ENCODE results near the gene FNDC4.
"Not testable (repeated sequence)": the region's sequence is repeated elsewhere in the genome, so short reads cannot be mapped to it uniquely, and the experiment has no call there.

FNDC4 gene

GRCh38 chr2:27494944-27495554 is at the start of gene FNDC4:
TSS of gene FNDC4 (minus strand) at chr2:27495200. CDS start at chr2:27494679, 521 bp downstream.
- in situ Hi-C loops (cut with HindIII; ENCODE audit: low sequenced_read_pairs) = no loop called here

DNA sequence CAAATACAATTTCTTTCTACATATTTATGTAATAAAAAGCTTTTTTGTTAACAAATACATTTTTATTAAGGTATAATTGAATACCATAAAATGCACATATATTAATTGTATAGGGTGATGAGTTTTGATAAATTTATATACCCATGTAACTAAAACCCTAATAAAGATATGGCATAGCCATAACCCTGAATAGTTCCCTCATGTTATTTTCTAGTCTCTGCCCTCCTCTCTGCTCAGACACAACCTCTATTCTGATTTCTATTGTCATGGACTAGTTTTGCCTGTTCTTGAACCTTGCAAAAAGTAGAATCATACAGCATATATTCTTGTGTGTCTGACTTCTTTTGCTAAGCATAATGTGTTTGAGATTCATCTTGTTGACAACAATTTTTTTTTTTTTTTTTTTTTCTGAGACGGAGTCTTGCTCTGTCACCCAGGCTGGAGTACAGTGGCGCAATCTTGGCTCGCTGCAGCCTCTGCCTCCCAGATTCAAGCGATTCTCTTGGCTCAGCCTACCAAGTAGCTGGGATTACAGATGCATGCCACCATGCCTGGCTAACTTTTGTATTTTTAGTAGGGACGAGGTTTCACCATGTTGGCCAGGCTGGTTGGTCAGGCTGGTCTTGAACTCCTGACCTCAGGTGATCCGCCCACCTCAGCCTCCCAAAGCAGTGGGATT is 49.3 kb upstream of the FNDC4 start:
- in situ Hi-C loops (cut with HindIII; ENCODE audit: low sequenced_read_pairs) = no loop called here

DNA sequence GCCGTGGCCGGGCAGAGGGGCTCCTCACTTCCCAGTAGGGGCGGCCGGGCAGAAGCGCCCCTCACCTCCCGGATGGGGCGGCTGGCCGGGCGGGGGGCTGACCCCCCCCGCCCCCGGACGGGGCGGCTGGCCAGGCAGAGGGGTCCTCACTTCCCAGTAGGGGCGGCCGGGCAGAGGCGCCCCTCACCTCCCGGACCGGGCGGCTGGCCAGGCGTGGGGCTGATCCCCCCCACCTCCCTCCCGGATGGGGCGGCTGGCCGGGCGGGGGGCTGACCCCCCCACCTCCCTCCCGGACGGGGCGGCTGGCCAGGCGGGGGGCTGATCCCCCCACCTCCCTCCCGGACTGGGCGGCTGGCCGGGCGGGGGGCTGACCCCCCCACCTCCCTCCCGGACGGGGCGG is 44.6 kb upstream of the FNDC4 start:
- in situ Hi-C loops (cut with HindIII; ENCODE audit: low sequenced_read_pairs) = not testable (repeated sequence)

- in situ Hi-C loops (cut with HindIII; ENCODE audit: low sequenced_read_pairs) = not testable (repeated sequence)
Observed at GRCh38 chr2:27538839-27539450, 43.9 kb upstream of the FNDC4 start.

DNA sequence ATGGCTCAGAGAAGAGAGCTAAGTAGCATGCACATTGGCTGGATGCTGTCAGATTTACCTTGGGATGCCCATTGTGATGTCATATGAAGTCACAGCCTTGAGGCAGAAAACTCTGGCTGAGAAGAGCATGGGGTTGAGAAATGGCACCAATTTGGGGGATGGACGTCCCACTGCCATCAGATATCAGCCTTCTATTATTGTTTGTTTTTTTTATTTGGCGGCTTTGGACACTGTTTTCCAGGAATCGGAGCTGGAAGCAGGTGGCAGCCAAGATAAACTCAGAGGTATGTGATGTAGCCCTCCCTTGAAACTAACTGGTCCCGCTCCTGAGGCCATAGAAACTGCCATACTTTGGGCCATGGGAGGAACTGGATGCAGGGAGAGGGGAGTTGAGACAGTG is 42.3 kb upstream of the FNDC4 start:
- in situ Hi-C loops (cut with HindIII; ENCODE audit: low sequenced_read_pairs) = no loop called here

DNA sequence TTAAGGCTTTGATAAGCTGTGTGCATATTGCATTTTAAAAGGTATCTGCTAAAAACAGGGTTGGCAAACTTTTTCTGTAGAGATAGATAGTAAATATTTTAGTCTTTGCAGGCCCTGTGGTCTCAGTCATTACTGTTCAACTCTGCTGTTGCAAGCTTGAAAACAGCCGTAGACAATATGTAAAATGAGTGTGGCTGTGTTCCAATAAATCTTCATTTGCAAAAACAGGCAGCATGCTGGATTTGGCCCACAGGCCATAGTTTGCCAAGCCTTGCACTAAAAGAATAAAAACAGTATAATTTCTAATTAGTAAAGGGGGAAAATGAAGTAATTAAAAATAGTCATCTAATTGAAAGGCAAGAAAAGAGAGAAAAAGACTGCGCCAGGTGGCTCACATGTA is 37.0 kb upstream of the FNDC4 start:
- in situ Hi-C loops (cut with HindIII; ENCODE audit: low sequenced_read_pairs) = no loop called here

- in situ Hi-C loops (cut with HindIII; ENCODE audit: low sequenced_read_pairs) = no loop called here
Observed at GRCh38 chr2:27527182-27527581, 32.2 kb upstream of the FNDC4 start.

DNA sequence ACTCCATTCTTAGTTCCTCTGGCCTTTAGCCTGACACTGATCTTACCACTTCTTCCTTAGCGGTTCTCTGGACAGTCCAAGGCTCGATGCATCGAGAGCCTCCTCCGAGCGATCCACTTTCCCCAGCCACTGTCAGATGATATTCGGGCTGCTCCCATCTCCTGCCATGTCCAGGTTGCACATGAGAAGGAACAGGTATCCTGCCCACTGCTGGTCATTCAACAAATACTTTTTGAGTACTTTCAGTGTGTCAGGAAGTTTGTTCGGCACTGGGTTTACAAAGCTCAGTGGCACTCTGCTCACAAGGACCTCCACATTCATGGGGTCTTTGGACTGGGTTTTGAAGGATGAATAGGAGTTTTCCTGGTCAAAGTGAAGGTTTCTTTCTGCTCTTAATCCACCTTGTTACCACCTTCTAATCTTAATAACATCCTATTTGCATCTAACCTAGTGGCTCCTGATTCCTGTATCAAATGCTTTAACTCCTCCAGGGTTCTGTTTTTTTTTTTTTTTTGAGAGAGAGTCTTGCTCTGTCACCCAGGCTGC is 27.5 kb upstream of the FNDC4 start:
- in situ Hi-C loops (cut with HindIII; ENCODE audit: low sequenced_read_pairs) = no loop called here

- in situ Hi-C loops (cut with HindIII; ENCODE audit: low sequenced_read_pairs) = no loop called here
Observed at GRCh38 chr2:27520316-27520715, 25.3 kb upstream of the FNDC4 start.

DNA sequence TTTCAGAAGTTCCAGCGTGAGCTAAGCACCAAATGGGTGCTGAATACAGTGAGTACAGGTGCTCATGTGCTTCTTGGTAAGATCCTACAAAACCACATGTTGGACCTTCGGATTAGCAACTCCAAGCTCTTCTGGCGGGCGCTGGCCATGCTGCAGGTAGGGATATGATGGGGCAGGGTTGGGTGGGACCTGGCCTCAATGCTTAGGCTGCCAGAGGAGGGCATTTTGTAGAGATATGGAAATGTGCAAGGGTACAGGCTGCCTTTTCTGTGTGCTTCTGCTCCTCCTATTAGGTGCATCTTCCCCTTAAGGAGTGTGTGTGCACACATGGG is 23.7 kb upstream of the FNDC4 start:
- in situ Hi-C loops (cut with HindIII; ENCODE audit: low sequenced_read_pairs) = no loop called here

GRCh38 chr2:27518113-27518781 is 23.2 kb upstream of the FNDC4 start:
- in situ Hi-C loops (cut with HindIII; ENCODE audit: low sequenced_read_pairs) = no loop called here

GRCh38 chr2:27509326-27509725 is 14.3 kb upstream of the FNDC4 start:
- in situ Hi-C loops (cut with HindIII; ENCODE audit: low sequenced_read_pairs) = no loop called here

- in situ Hi-C loops (cut with HindIII; ENCODE audit: low sequenced_read_pairs) = no loop called here
Observed at GRCh38 chr2:27507293-27507692, 12.3 kb upstream of the FNDC4 start.

DNA sequence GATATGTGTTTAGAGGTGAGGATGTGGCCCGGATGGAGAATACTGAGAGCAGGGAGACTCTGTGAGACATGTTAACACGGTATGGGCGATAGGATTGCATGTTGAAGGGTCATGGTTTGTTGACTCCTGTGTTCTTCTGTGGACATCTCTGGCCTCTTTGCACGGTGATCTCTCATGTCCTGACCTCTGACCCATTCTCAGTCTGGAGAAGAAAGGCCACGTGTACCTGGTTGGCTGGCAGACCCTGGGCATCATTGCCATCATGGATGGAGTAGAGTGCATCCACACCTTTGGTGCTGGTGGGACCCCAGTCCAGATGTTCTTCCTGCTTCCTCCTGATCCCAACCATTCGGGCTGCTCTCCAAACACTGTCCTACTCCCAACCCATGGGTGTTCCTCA is 11.6 kb upstream of the FNDC4 start:
- in situ Hi-C loops (cut with HindIII; ENCODE audit: low sequenced_read_pairs) = no loop called here

DNA sequence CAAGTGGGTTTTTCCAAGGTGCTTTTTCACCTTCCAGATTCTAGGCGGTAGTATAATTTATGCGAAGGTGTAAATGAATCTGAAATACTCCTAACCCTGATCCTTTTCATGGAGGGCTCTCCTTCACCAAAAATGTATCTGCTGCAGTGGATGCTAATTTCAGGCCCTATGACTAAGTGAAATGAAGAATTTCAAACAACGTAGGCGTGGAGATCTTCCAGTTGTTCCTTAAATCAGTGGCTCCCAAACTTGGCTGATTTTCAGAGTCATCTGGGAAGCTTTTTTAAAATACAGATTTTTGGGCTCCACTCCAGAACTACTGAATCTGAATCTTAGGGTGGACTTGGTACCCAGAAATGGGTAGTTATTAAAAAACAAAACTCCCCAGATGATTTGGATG is 7.1 kb upstream of the FNDC4 start:
- in situ Hi-C loops (cut with HindIII; ENCODE audit: low sequenced_read_pairs) = loop anchor here (5.0 kb wide), 1 partner anchor 70 kb away; no protein-coding TSS in a partner anchor

GRCh38 chr2:27501042-27501441 is 6.0 kb upstream of the FNDC4 start:
- in situ Hi-C loops (cut with HindIII; ENCODE audit: low sequenced_read_pairs) = loop anchor here (5.0 kb wide), 1 partner anchor 71 kb away; no protein-coding TSS in a partner anchor

DNA sequence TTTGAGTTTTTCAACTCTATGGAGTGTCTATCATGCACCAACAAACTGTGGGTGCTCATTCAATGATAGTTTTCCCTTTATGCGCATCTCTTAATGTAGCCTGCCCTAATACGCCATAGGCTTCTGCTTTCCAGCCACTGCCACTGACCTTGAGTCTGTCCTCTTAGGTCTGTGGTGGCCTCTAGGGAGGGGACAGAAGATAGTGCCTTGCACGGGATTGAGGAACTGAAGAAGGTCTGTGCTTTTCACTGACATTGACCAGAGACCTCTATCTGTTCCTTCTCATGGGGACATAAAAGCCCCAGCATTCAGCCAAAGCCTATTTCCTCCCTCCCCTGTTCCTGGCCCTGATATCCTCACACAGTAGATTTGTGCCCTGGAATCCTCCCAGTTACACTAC is 4.0 kb upstream of the FNDC4 start:
- in situ Hi-C loops (cut with HindIII; ENCODE audit: low sequenced_read_pairs) = no loop called here

DNA sequence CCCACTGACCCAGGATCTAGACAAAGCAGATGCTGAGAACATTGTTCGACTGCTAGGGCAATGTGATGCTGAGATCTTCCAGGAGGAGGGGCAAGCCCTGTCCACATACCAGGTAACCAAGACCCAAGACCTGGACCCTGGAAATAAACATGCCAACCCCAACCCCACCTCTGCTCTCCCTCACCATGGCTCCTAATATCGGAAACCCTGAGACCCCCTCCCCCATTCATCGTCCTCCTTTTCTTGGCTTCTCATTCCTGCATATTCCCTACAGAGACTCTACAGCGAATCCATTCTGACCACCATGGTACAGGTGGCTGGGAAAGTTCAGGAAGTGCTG is 2.3 kb upstream of the FNDC4 start:
- in situ Hi-C loops (cut with HindIII; ENCODE audit: low sequenced_read_pairs) = no loop called here

GRCh38 chr2:27496357-27497287 is 1.6 kb upstream of the FNDC4 start, which contains the start of gene GCKR:
TSS of gene GCKR (plus strand) at chr2:27496839. CDS start at chr2:27496905, 66 bp downstream.
- in situ Hi-C loops (cut with HindIII; ENCODE audit: low sequenced_read_pairs) = no loop called here

DNA sequence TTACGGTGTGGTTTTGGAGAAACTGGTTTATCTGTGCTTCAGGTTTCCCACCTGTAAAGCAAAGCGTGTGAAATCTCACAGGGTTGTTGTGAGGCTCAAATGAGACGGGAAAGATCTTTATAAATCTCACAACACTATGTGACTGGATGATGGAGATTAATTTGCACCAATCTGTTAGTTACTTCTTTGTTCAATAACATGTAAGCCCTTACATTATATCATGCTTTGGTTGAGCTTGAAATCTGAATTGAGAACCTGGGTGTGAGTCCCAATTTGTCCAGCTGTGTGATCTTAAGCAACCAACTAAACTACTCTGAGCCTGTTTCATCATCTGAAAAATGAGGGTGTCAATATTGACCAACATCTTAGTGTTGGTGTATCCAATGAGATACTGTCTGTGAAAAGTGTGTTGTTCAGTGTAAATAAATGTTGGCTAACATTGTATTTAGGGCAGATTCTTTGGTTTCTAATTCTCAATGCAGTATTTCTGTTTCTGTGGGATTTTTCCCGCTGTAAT is 898 bp upstream of the FNDC4 start:
- in situ Hi-C loops (cut with HindIII; ENCODE audit: low sequenced_read_pairs) = no loop called here

Measured in endothelial cell of hepatic sinusoid (primary cell).